PC-9 (cell line): Measurements from ENCODE around the gene IL15. TPM values are rescaled to one million over a fixed set of nuclear protein-coding genes. Genes with fewer than 3 reads are reported as not detected.

Experiments used
- BruUV-seq: library from RNA; stranded (reverse); fragments of 400-500 nt; replicated peaks from 2 replicates; lab custom pipeline; 2021; lab: Mats Ljungman, UMichigan
- CTCF ChIA-PET: fragments of 300-600 bp; sonication (Branson Sonifier 250); formaldehyde crosslinking; loops from one replicate; lab custom pipeline; 2022; ENCODE audit warnings: antibody characterized with exemption; lab: Charles Lee
- POLR2A ChIA-PET: fragments of 300-600 bp; sonication (Branson Sonifier 250); formaldehyde crosslinking; loops from one replicate; lab custom pipeline; 2022; ENCODE audit warnings: antibody characterized with exemption; ENCODE audit not compliant: unreplicated experiment; lab: Charles Lee
- DNase-seq, 2 experiments: peaks; one replicate each; pipeline versions ENCODE4 v3.0.0 to v3.0.0-alpha.2; 2015 to 2022; ENCODE audit warnings: mixed read lengths in 1 of 2
- H2AFZ ChIP-seq: fragments of 200-600 bp; sonication (generic); 2 replicates; pipeline ENCODE4 v1.8.1; 2017; ENCODE audit warnings: antibody characterized with exemption
- H3F3A ChIP-seq: fragments of 200-600 bp; sonication (generic); 2 replicates; pipeline ENCODE4 v1.8.1; 2017; ENCODE audit warnings: antibody characterized with exemption, mild to moderate bottlenecking, low read depth; ENCODE audit not compliant: insufficient read depth
- H3K27ac ChIP-seq: fragments of 200-600 bp; sonication (generic); 2 replicates; pipeline ENCODE4 v1.6.1; 2016; ENCODE audit warnings: mixed run types
- H3K27me3 ChIP-seq: fragments of 200-600 bp; sonication (generic); 2 replicates; pipeline ENCODE4 v1.6.1; 2016; ENCODE audit warnings: low read depth, mixed run types; ENCODE audit not compliant: insufficient read depth
- H3K36me3 ChIP-seq: fragments of 200-600 bp; sonication (generic); 2 replicates; pipeline ENCODE4 v1.6.1; 2016; ENCODE audit warnings: low read depth, mixed run types
- H3K4me1 ChIP-seq: fragments of 200-600 bp; sonication (generic); replicated peaks from 2 replicates; pipeline ENCODE4 v1.6.1; 2016; ENCODE audit warnings: mixed run types; ENCODE audit not compliant: insufficient read depth
- H3K4me2 ChIP-seq: fragments of 200-600 bp; sonication (generic); 2 replicates; pipeline ENCODE4 v1.6.1; 2017; ENCODE audit warnings: mixed run types
- H3K4me3 ChIP-seq: fragments of 200-600 bp; sonication (generic); 2 replicates; pipeline ENCODE4 v1.6.1; 2016; ENCODE audit warnings: mixed run types
- H3K79me2 ChIP-seq: fragments of 200-600 bp; sonication (generic); 2 replicates; pipeline ENCODE4 v1.6.1; 2017; ENCODE audit warnings: low read depth, mixed run types
- H3K9me2 ChIP-seq: fragments of 200-600 bp; sonication (generic); 2 replicates; pipeline ENCODE4 v1.8.1; 2017; ENCODE audit warnings: mild to moderate bottlenecking; ENCODE audit not compliant: insufficient read depth
- H3K9me3 ChIP-seq: fragments of 200-600 bp; sonication (generic); 2 replicates; pipeline ENCODE4 v1.8.1; 2016; ENCODE audit warnings: low read depth; ENCODE audit not compliant: insufficient read depth
- H4K20me1 ChIP-seq: fragments of 200-600 bp; sonication (generic); 2 replicates; pipeline ENCODE4 v1.8.1; 2017; ENCODE audit not compliant: insufficient read depth
- CTCF ChIP-seq: fragments of 200-600 bp; sonication (generic); conservative IDR thresholded peaks from 2 replicates; pipeline ENCODE4 v1.6.1; 2017; ENCODE audit warnings: mixed run types, antibody characterized with exemption, mild to moderate bottlenecking, moderate library complexity
- EZH2 ChIP-seq: fragments of 200-600 bp; sonication (generic); IDR thresholded peaks from 2 replicates; pipeline ENCODE4 v1.8.0; 2017; ENCODE audit warnings: antibody characterized with exemption, low read depth
- intact Hi-C: fragments of 100-400 bp; cut with micrococcal nuclease; formaldehyde crosslinking; loops from one replicate; pipeline ENCODE4 v1.10.0; 2022; ENCODE audit not compliant: unreplicated experiment
- total RNA-seq: library from RNA; stranded (reverse); gene quantifications from 2 replicates; pipeline ENCODE4 v1.2.3, GENCODE V29; 2021

Gene IL15
- total RNA-seq, 1 experiment from 2014 or later = 4.2 TPM

GRCh38 chr4:141782205-141782604 lies 145.8 kb downstream of the IL15 start:
- Histone ChIP-seq H3K27ac (no peak overlapping the region), H3K27me3 (no peaks in the 10 kb centered on the region), H2AFZ (no peak overlapping the region), H3K4me1 (no peaks in the 10 kb centered on the region), H3K4me2 (no peak overlapping the region), H3F3A (no peaks in the 10 kb centered on the region), H3K9me2 (no peaks in the 10 kb centered on the region), H3K4me3 (no peak overlapping the region), H3K9me3 (no peaks in the 10 kb centered on the region), H3K36me3 (no peaks in the 10 kb centered on the region), H3K79me2 (no peaks in the 10 kb centered on the region), H4K20me1 (no peaks in the 10 kb centered on the region)
- intact Hi-C loops = no loop called here
- no peak for TF ChIP-seq EZH2
- no peak for TF ChIP-seq CTCF
- POLR2A ChIA-PET = no interaction called here
- DNase-seq = no peak
- CTCF ChIA-PET = no interaction called here
- BruUV-seq = no TSS peak
